ENCODE measurements around the gene MIS12.

MIS12 gene

GRCh38 chr17:5486206-5487124 is at the start of gene MIS12:
MIS12 (plus strand) TSS chr17:5486566; CDS start chr17:5488863, 2,297 bp downstream.
- DNase-seq, result peak; percentile 90

GRCh38 chr17:5437721-5438317 is 48.5 kb upstream of the MIS12 start:
- no peak for DNase-seq

GRCh38 chr17:5438716-5439445 is 47.5 kb upstream of the MIS12 start, which contains the start of gene C1QBP:
C1QBP (minus strand) TSS chr17:5439155; CDS start chr17:5439073, 82 bp downstream.
- DNase-seq, result peak; percentile 56

- DNase-seq, result no peak
Observed at GRCh38 chr17:5439446-5439764, 47.0 kb upstream of the MIS12 start.

- DNase-seq, result no peak
Observed at GRCh38 chr17:5443728-5444127, 42.6 kb upstream of the MIS12 start.

- no peak for DNase-seq
Observed at GRCh38 chr17:5444209-5444608, 42.2 kb upstream of the MIS12 start.

GRCh38 chr17:5446786-5447185 is 39.6 kb upstream of the MIS12 start:
- DNase-seq, result no peak

- DNase-seq, result no peak
Observed at GRCh38 chr17:5464717-5465507, 21.5 kb upstream of the MIS12 start.

GRCh38 chr17:5466295-5466694 is 20.1 kb upstream of the MIS12 start:
- DNase-seq, result no peak

GRCh38 chr17:5467416-5467815 is 18.9 kb upstream of the MIS12 start:
- DNase-seq, result no peak

GRCh38 chr17:5468075-5468473 is 18.3 kb upstream of the MIS12 start:
- no peak for DNase-seq

- no peak for DNase-seq
Observed at GRCh38 chr17:5472511-5472910, 13.9 kb upstream of the MIS12 start.

GRCh38 chr17:5473906-5474305 is 12.5 kb upstream of the MIS12 start:
- DNase-seq, result no peak

- no peak for DNase-seq
Observed at GRCh38 chr17:5478992-5479391, 7.4 kb upstream of the MIS12 start.

GRCh38 chr17:5480962-5481361 is 5.4 kb upstream of the MIS12 start:
- no peak for DNase-seq

GRCh38 chr17:5481451-5481850 is 4.9 kb upstream of the MIS12 start:
- DNase-seq, result no peak

GRCh38 chr17:5485270-5486205 is 828 bp upstream of the MIS12 start, which contains the start of gene DERL2:
DERL2 (minus strand) TSS chr17:5486178; CDS start chr17:5486161, 17 bp downstream.
- DNase-seq, result no peak

- no peak for DNase-seq
Observed at GRCh38 chr17:5488752-5489151, 2.4 kb downstream of the MIS12 start.

- no peak for DNase-seq
Observed at GRCh38 chr17:5492970-5493369, 6.6 kb downstream of the MIS12 start.

- no peak for DNase-seq
Observed at GRCh38 chr17:5499476-5500231, 13.3 kb downstream of the MIS12 start.

GRCh38 chr17:5500247-5500588 is 13.9 kb downstream of the MIS12 start:
- no peak for DNase-seq

Measured in NCI-H2029 treated with DMSO at 0.1 percent for 48 hours (cell line).